GM13976 (cell line): ENCODE data around the gene TUSC1.
"Not testable (repeated sequence)": the region's sequence is repeated elsewhere in the genome, so short reads cannot be mapped to it uniquely, and the experiment has no call there.

Experiments used
- DNase-seq: peaks from one replicate; pipeline ENCODE4 v3.0.0; 2012; ENCODE audit warnings: low spot score
- in situ Hi-C: fragments of 300-500 bp; cut with MboI; formaldehyde crosslinking; loops from one replicate; pipeline ENCODE4 v1.12.0; 2022; ENCODE audit warnings: low sequenced_read_pairs, mixed read lengths, inconsistent platforms; ENCODE audit not compliant: unreplicated experiment
- TF ChIP-seq, protein P1 (sequence below): IDR thresholded peaks from 2 replicates; pipeline ENCODE4 v1.5.1; 2012; ENCODE audit warnings: borderline replicate concordance, mild to moderate bottlenecking; ENCODE audit not compliant: insufficient read depth; ENCODE audit errors: extremely low read depth, missing control alignments, control extremely low read depth

The TUSC1 gene

DNA sequence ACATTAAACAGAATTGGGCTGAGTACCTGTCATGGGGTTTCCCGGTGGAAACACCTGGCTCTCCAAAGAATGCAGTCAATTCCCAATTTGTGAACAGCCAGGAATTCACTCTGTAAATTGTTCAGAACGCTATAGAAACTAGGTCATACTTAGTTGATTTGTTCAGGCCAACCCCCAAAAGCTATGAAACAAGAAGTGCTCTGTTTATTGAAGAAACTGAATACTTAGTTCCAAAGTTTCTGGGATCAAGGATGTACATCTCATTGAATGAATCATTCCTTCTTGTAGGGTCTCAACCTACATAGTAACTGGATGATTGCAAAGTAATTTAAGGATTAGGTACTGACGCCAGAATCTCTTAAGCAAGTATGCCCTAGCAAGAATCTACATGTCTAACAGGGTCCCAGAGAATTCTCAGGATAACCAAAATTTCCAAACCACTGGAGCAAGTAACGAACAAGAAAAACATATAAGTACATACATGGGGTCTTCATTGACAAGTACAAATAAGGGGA, 659 bp upstream of the TUSC1 start:
- in situ Hi-C loops = no loop called here
- DNase-seq = no peak
- TF ChIP-seq, protein P1, sequence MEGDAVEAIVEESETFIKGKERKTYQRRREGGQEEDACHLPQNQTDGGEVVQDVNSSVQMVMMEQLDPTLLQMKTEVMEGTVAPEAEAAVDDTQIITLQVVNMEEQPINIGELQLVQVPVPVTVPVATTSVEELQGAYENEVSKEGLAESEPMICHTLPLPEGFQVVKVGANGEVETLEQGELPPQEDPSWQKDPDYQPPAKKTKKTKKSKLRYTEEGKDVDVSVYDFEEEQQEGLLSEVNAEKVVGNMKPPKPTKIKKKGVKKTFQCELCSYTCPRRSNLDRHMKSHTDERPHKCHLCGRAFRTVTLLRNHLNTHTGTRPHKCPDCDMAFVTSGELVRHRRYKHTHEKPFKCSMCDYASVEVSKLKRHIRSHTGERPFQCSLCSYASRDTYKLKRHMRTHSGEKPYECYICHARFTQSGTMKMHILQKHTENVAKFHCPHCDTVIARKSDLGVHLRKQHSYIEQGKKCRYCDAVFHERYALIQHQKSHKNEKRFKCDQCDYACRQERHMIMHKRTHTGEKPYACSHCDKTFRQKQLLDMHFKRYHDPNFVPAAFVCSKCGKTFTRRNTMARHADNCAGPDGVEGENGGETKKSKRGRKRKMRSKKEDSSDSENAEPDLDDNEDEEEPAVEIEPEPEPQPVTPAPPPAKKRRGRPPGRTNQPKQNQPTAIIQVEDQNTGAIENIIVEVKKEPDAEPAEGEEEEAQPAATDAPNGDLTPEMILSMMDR = no peak

DNA sequence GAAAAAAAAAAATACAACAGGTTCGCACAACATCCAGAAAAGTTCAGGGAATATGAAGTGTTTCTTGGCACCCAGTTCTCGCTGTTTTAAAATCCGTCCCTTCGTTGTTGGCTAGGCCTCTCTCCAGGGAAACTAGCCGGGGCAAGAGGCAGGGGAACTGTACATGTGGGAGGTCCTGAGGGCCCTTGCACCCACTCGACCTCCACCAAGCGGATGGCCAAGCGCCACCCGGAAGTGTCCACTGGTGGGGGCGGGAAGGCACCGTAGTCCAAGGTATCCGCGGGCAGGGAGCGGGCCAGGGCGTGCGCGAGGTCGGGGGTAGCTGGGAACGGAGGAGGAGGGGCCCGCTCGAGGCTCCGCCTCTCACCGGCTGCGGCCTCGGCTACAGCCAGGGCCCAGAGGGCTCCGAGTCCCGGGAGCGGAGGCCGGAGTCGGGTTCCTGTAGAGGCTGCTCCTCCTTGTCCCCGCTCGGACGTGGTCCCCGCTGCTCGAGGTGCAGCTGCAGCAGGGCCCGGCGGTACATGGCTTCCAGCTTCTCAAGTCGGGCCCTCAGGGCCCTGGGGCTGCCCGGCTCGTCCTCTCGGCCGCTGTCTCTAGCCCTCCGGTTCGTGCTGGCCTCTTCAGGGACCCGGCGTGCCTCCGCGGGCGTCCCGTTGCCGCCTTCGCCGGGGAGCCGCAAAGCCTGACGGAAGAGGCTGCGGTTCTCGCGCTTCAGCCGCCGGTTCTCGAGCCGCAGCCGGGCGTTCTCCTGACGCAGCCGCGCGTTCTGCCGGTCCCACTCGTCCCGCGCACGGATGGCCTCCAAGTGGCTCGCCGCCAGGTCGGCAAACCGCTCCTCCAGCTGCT, 720 bp downstream of the TUSC1 start:
- in situ Hi-C loops = no loop called here
- TF ChIP-seq, protein P1 = no peak
- peak; percentile 38 for DNase-seq

DNA sequence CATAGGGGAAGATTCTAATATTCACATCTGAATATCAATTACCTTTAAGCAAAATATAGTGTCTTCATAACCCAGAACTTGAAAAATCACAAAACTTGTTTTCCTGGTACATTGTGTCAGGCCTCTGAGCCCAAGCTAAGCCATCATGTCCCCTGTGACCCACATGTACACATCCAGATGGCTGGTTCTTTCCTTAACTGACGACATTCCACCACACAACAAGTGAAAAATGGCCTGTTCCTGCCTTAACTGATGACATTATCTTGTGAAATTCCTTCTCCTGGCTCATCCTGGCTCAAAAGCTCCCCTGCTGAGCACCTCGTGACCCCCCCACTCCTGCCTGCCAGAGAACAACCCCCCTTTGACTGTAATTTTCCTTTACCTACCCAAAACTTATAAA, 2.4 kb downstream of the TUSC1 start:
- DNase-seq, in situ Hi-C loops: not testable (repeated sequence)

DNA sequence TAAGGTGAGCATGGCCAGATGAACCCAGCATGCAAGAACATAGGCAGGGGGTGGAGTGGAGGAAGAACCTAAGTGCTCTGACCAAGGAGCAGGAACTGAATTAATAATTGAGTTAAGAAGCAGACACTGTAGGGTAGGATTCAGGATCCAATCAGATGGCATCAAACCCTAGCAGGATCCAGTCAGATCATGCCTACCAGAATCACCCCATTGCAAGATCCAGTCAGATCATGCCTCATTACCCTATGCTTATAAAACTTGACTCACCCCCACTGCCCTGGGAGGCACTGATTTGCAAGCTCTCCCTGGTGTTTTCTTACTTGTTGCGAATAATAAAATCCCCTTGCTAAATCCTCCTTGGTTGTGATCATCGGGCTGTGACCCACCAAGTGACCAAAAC, 19.7 kb downstream of the TUSC1 start:
- in situ Hi-C loops = no loop called here
- TF ChIP-seq, protein P1 = no peak
- no peak for DNase-seq

DNA sequence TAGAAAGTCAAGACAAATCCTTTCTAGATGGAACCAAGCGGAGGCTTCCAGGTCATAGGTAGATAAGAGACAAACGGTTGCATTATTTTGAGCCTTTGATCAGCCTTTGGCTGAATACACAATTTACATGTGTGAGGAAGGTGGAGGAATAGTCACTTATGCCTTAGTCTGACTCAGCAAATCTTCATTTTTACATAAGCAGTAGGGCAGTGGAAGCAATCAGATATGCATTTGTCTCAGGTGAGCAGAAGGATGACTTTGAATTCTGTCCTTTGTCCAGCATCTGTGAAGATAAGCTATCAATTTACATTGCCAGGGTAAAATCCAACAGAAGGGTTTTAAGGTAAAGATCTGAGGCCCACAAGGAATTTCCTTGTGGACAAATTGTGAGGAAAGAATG, 23.8 kb downstream of the TUSC1 start:
- DNase-seq = no peak
- TF ChIP-seq, protein P1 = no peak
- in situ Hi-C loops = no loop called here

DNA sequence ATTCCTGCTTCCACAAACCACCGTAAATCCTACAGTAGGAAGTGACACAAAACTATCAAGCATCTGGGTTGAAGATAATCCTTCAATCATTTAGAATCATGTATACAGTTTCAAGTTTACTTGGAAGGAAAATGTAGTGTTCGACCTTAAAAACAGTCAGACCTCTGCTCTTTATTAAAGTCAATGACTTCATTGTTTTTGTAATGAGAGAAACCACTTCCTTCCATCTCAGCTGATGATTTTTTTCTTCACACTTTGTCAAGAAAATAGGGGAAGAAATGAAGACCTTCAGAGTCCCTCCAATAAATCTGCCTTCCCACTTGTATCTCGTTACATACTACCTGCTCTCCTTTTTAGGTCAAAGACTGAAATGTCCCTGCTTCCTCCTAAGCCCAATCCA, 30.1 kb downstream of the TUSC1 start:
- TF ChIP-seq, protein P1 = no peak
- in situ Hi-C loops = no loop called here
- DNase-seq = no peak

DNA sequence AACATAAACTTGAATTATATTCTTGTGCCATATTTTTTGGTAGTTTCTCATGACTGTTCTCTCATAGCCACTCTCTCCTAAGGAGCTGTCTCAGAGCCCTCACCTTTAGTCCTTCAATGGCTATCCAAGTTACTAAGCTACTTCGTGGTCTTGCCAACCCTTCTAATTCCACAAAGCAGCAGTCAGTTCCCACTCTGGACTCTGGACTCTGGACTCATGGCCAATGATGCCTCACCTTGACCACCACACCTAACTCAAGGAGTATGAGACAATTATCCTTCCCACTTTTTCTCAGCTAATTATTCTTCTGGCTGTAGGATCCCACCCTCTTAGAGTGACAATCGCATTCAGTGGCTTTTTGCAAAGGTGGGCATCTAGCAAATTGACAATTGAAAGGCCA, 42.2 kb downstream of the TUSC1 start:
- in situ Hi-C loops = no loop called here
- TF ChIP-seq, protein P1 = no peak
- DNase-seq = no peak
